MM.1S (cell line): Measurements from ENCODE around the gene LYRM4.

Source experiments
- DNase-seq: peaks from one replicate; pipeline ENCODE4 v3.0.0-alpha.2; 2015
- H2AFZ ChIP-seq: fragments of 300-600 bp; sonication (generic); 2 replicates; pipeline ENCODE4 v1.6.0; 2016; ENCODE audit warnings: antibody characterized with exemption, low read length
- H3F3A ChIP-seq: fragments of 300-600 bp; sonication (generic); 2 replicates; pipeline ENCODE4 v1.6.1; 2016; ENCODE audit warnings: mild to moderate bottlenecking, antibody characterized with exemption, low read length, moderate library complexity, mixed read lengths; ENCODE audit not compliant: insufficient read depth
- H3K27ac ChIP-seq: fragments of 300-600 bp; sonication (generic); 2 replicates; pipeline ENCODE4 v1.5.1; 2016; ENCODE audit warnings: mild to moderate bottlenecking, low read length
- H3K27me3 ChIP-seq: fragments of 300-600 bp; sonication (generic); replicated peaks from 2 replicates; pipeline ENCODE4 v1.6.0; 2016; ENCODE audit warnings: low read length; ENCODE audit not compliant: insufficient read depth
- H3K36me3 ChIP-seq: fragments of 300-600 bp; sonication (generic); replicated peaks from 2 replicates; pipeline ENCODE4 v1.6.1; 2016; ENCODE audit warnings: mild to moderate bottlenecking, low read length, mixed read lengths; ENCODE audit not compliant: insufficient read depth
- H3K4me1 ChIP-seq: fragments of 300-600 bp; sonication (generic); 2 replicates; pipeline ENCODE4 v1.6.1; 2016; ENCODE audit warnings: low read length, mixed read lengths
- H3K4me2 ChIP-seq: fragments of 300-600 bp; sonication (generic); 2 replicates; pipeline ENCODE4 v1.6.0; 2016; ENCODE audit warnings: low read depth, low read length
- H3K4me3 ChIP-seq: fragments of 300-600 bp; sonication (generic); 2 replicates; pipeline ENCODE4 v1.5.1; 2016; ENCODE audit warnings: low read length, mixed read lengths
- H3K79me2 ChIP-seq: fragments of 300-600 bp; sonication (generic); 2 replicates; pipeline ENCODE4 v1.6.1; 2016; ENCODE audit warnings: mixed run types, low read length, mixed read lengths
- H3K9ac ChIP-seq: fragments of 300-600 bp; sonication (generic); 2 replicates; pipeline ENCODE4 v1.6.1; 2016; ENCODE audit warnings: low read length, mixed read lengths
- H3K9me2 ChIP-seq: fragments of 300-600 bp; sonication (generic); replicated peaks from 2 replicates; pipeline ENCODE4 v1.6.1; 2016; ENCODE audit warnings: mild to moderate bottlenecking, low read length, mixed read lengths; ENCODE audit not compliant: insufficient read depth
- H3K9me3 ChIP-seq: fragments of 300-600 bp; sonication (generic); replicated peaks from 2 replicates; pipeline ENCODE4 v1.6.1; 2016; ENCODE audit warnings: mild to moderate bottlenecking, low read length, mixed read lengths; ENCODE audit not compliant: insufficient read depth
- H4K20me1 ChIP-seq: fragments of 300-600 bp; sonication (generic); 2 replicates; pipeline ENCODE4 v1.6.1; 2016; ENCODE audit warnings: mild to moderate bottlenecking, low read length, moderate library complexity, mixed read lengths; ENCODE audit not compliant: insufficient read depth
- EZH2 ChIP-seq: fragments of 300-600 bp; sonication (generic); optimal IDR thresholded peaks from 2 replicates; pipeline ENCODE3; 2017; ENCODE audit warnings: low read depth, mild to moderate bottlenecking, antibody characterized with exemption, low read length, mixed read lengths
- EZH2phosphoT487 ChIP-seq: fragments of 300-600 bp; sonication (generic); IDR thresholded peaks from 2 replicates; pipeline ENCODE4 v1.6.1; 2018; ENCODE audit warnings: antibody characterized with exemption, low read length
- TF ChIP-seq, protein P1 (sequence below): fragments of 300-600 bp; sonication (generic); IDR thresholded peaks from 2 replicates; pipeline ENCODE4 v1.5.1; 2016; ENCODE audit warnings: antibody characterized with exemption, low read length, mixed read lengths

Gene LYRM4

DNA sequence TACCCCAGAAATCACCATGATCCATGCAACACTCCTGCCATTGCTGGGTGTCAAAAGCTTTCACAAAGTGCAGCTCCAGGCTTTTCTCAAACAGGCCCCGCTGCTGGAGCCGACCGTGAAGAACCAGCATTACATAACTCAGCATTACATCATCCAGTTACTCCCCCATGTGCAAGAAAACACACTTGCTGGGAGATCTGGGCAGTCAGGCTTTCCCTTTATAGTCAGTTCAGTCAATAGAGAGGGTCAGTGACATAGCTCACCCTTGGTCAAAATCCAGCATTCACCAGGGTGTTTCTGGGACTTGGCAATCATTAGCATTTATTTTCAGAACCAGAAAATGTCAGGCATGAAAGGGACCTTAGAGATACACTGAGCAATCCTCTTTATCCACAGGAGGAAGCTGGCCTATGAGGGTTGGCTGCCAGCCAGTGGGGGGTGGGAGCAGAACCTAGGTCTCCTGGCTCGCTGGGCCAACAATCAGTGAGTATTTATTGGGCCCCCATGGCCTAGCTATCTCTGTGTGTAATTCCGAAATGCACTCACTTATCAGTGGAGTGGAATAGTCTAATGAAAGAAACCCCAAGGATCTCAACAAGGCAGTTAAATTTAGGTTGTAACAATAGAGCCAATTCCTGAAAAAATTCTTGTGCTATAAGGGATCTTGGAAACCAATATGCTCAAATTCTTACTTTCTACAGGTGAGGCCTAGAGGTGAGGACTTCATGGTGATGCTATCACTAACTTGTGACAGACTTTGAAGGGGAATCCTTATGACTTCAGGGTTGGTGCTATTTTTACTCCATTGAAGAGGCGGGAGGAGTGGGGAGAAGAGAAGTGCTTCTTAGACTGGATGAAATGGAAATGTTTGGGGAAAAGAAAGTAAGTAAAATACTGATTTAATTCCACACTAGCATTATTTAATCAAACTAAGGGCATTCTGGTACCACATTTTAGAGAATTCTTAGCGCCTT lies 54.6 kb downstream of the LYRM4 start:
- Histone ChIP-seq H4K20me1 (no peaks in the 10 kb centered on the region), H3K4me2 (no peak overlapping the region), H3K79me2 (0 out of 2 replicates have a peak, but pooled peaks cover 4% of the 10 kb centered on the region), H3K27ac (no peak overlapping the region), H2AFZ (no peak overlapping the region), H3K4me1 (no peaks in the 10 kb centered on the region), H3K9me3 (no peaks in the 10 kb centered on the region), H3K36me3 (no peaks in the 10 kb centered on the region), H3K4me3 (no peak overlapping the region), H3K9ac (no peak overlapping the region), H3K27me3 (no peaks in the 10 kb centered on the region), H3F3A (no peaks in the 10 kb centered on the region), H3K9me2 (no peaks in the 10 kb centered on the region)
- TF ChIP-seq EZH2phosphoT487 (no peak), EZH2 (no peak)
- TF ChIP-seq, protein P1, sequence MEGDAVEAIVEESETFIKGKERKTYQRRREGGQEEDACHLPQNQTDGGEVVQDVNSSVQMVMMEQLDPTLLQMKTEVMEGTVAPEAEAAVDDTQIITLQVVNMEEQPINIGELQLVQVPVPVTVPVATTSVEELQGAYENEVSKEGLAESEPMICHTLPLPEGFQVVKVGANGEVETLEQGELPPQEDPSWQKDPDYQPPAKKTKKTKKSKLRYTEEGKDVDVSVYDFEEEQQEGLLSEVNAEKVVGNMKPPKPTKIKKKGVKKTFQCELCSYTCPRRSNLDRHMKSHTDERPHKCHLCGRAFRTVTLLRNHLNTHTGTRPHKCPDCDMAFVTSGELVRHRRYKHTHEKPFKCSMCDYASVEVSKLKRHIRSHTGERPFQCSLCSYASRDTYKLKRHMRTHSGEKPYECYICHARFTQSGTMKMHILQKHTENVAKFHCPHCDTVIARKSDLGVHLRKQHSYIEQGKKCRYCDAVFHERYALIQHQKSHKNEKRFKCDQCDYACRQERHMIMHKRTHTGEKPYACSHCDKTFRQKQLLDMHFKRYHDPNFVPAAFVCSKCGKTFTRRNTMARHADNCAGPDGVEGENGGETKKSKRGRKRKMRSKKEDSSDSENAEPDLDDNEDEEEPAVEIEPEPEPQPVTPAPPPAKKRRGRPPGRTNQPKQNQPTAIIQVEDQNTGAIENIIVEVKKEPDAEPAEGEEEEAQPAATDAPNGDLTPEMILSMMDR = no peak
- DNase-seq = no peak

DNA sequence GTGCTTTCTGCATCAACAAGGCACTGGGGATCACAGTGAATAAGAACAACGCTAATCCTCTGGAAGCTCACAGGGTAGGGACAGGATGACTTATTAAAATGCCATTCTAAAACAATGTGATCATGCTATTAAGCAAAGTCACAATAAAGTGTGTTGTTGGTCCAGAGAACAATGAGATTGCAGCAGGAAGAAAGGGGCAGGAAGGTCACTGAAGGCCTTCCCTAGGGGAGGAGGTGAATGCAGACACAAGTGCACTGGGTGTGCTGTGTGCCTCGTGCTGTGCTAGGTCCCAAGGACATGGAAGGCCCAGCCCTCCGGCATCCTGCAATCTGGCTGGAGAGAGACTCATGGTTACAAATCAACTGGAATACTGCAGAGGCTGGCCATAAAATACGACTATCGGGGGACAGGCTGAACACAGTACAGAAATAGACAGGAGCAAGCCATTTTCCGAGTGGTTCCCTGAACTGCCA lies 55.7 kb downstream of the LYRM4 start:
- DNase-seq = no peak
- Histone ChIP-seq H3K79me2 (0 out of 2 replicates have a peak, but pooled peaks cover 4% of the 10 kb centered on the region), H3K4me1 (no peaks in the 10 kb centered on the region), H3K9me2 (no peaks in the 10 kb centered on the region), H3K36me3 (no peaks in the 10 kb centered on the region), H3K27me3 (no peaks in the 10 kb centered on the region), H3K9ac (no peak overlapping the region), H3K4me3 (no peak overlapping the region), H3K4me2 (no peak overlapping the region), H3F3A (no peaks in the 10 kb centered on the region), H3K9me3 (no peaks in the 10 kb centered on the region), H2AFZ (no peak overlapping the region), H4K20me1 (no peaks in the 10 kb centered on the region), H3K27ac (no peak overlapping the region)
- TF ChIP-seq, protein P1 = no peak
- TF ChIP-seq EZH2phosphoT487 (no peak), EZH2 (no peak)

DNA sequence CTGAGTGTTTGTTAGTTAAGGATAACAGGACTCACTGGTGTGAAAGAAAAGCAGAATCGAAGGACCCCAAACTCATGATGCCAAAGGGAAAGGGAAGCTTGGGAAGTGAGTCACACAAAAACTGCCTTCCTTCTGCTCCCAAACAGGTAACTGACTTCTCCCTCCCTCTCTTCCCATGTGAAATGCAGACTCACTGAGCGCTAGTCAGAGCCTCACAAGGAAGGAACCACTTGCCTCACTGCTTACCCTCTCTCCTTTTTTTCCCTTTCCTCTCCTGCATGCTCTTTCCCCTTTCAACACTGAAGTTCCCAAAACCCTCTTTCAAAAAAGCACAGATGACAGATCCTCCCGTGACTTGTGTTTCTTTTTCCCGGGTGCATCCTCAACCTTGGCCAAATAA lies 56.4 kb downstream of the LYRM4 start:
- no peak overlapping the region for H2AFZ ChIP-seq
- no peaks in the 10 kb centered on the region for H3K27me3 ChIP-seq
- no peak overlapping the region for H3K4me2 ChIP-seq
- no peaks in the 10 kb centered on the region for H4K20me1 ChIP-seq
- no peaks in the 10 kb centered on the region for H3F3A ChIP-seq
- no peak overlapping the region for H3K4me3 ChIP-seq
- no peaks in the 10 kb centered on the region for H3K4me1 ChIP-seq
- no peaks in the 10 kb centered on the region for H3K9me2 ChIP-seq
- H3K36me3 ChIP-seq = no peaks in the 10 kb centered on the region
- H3K9ac ChIP-seq = no peak overlapping the region
- no peaks in the 10 kb centered on the region for H3K9me3 ChIP-seq
- H3K79me2 ChIP-seq = 0 out of 2 replicates have a peak, but pooled peaks cover 4% of the 10 kb centered on the region
- H3K27ac ChIP-seq = no peak overlapping the region
- DNase-seq = no peak
- TF ChIP-seq EZH2 = no peak
- TF ChIP-seq, protein P1 = no peak
- TF ChIP-seq EZH2phosphoT487 = no peak
